ENCODE data around the gene ASB10. TPM values are rescaled to one million over a fixed set of nuclear protein-coding genes. Genes with fewer than 3 reads are reported as not detected.
A peak's percentile ranks its signal among the peaks of the same experiment; 100 is the strongest.

ASB10 gene
- total and polyA plus RNA-seq, 9 donors: 1.3 to 5.7 (median 3.1) TPM

DNA sequence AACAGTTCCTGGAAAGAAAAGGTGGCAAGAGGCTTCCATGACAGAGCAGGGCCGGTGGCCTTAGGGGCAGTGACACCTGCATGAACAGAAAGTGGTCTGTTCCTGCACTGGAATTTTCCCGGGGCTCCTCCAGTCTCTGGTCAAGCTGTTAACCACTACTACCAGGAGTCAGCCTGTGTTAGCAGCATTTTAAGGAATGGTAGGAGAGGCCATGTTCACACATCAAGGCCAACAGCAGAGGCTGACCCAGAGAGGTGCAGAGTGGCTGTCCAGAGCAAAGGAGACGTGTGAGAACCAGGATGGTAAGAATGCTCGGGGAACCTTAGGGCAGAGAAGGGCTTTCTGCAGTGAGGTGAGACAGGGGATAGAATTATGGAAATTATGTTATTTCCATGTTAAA, 14.7 kb upstream of the ASB10 start:
- Histone ChIP-seq H3K4me1 (ENCODE audit: control insufficient read depth, insufficient read depth, low read length) (peaks cover 13% of the 10 kb centered on the region), H3K4me3 (ENCODE audit: low read length) (no peak overlapping the region), H3K27me3 (ENCODE audit: control insufficient read depth, insufficient read depth, low read length) (peaks cover 38% of the 10 kb centered on the region), H3K36me3 (ENCODE audit: control insufficient read depth, insufficient read depth, low read length) (no peaks in the 10 kb centered on the region), H3K27ac (ENCODE audit: low read length) (no peak overlapping the region), H3K9me3 (replicated peaks; ENCODE audit: control insufficient read depth, low read depth, low read length) (no peaks in the 10 kb centered on the region)
- no peak for DNase-seq
- WGBS (ENCODE audit: insufficient coverage): 70% methylated on average over 4 of the region's 4 CpGs

DNA sequence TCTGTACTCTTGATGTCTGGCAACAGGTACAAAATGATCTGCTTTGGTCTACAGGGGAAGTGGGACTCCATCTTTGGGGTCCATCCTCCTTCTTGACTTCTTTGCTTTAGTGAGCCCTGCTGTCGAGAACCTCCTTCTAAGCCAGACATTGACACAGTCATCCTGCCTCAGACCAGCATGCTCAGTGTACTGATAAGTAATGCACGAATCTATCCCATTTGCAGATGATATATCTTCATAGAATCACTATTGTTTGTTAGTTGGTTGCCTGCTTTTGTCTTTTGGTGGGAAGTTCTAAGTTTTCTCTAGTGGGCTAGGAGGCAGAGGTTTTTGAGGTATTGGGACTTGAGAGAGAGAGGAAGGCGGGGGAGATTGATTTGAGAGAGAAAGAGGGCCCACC, 14.3 kb upstream of the ASB10 start:
- Histone ChIP-seq H3K27me3 (ENCODE audit: control insufficient read depth, insufficient read depth, low read length) (peaks cover 36% of the 10 kb centered on the region), H3K4me1 (ENCODE audit: control insufficient read depth, insufficient read depth, low read length) (peaks cover 13% of the 10 kb centered on the region), H3K36me3 (ENCODE audit: control insufficient read depth, insufficient read depth, low read length) (no peaks in the 10 kb centered on the region), H3K9me3 (replicated peaks; ENCODE audit: control insufficient read depth, low read depth, low read length) (no peaks in the 10 kb centered on the region), H3K27ac (ENCODE audit: low read length) (no peak overlapping the region), H3K4me3 (ENCODE audit: low read length) (no peak overlapping the region)
- WGBS (ENCODE audit: insufficient coverage): 100% methylated on average over 1 of the region's 3 CpGs
- no peak for DNase-seq

DNA sequence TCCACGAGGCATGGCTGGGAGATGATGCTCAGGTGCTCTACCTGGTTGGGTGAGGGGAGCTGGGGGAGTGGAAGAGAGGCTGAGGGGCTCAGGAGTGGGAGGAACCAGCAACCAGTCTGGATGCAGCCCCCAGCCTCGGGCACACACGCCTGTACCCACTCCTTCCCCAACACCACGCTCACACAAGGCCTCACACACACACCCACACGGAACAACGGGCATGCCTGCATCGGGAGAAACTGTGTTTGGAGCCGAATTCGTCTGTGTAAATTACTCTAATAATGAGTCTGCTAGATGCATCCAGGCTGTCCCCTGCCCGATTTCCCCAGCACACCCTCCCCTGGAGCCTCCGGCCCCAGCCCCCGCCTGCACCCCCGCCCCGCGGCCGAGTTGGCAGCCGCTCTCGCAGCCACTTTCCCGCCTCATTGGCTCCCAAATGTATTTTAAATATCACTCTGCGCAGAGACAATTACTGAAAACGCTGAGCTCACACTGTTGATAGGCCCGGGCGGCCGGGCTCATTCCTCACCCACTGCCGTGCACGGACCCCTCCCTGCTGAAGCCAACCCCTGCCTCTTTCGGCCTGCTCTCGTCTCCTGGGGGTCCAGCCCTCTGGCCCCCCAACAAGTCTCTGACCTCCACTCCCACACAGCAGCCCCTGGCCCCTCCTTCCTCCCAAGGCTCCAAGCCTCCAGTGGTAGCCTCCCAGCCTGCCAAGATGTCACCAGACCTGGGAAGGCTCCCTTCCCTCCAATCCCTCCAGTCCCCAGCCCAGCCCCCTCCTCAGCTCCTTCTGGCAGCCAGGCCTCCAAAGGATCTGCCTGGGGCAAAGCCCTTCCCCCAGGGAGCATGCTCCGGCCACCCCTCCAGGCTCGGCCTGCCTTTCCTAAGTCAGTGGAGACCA, 12.1 kb upstream of the ASB10 start:
- H3K4me3 ChIP-seq (ENCODE audit: low read length): no peak overlapping the region
- no peak overlapping the region for H3K27ac ChIP-seq (ENCODE audit: low read length)
- peaks cover 27% of the 10 kb centered on the region for H3K27me3 ChIP-seq (ENCODE audit: control insufficient read depth, insufficient read depth, low read length)
- 14% methylated on average over 19 of the region's 30 CpGs for WGBS (ENCODE audit: insufficient coverage)
- peaks cover 10% of the 10 kb centered on the region for H3K4me1 ChIP-seq (ENCODE audit: control insufficient read depth, insufficient read depth, low read length)
- DNase-seq: peak; percentile 60
- no peaks in the 10 kb centered on the region for H3K36me3 ChIP-seq (ENCODE audit: control insufficient read depth, insufficient read depth, low read length)
- H3K9me3 ChIP-seq (replicated peaks; ENCODE audit: control insufficient read depth, low read depth, low read length): no peaks in the 10 kb centered on the region

DNA sequence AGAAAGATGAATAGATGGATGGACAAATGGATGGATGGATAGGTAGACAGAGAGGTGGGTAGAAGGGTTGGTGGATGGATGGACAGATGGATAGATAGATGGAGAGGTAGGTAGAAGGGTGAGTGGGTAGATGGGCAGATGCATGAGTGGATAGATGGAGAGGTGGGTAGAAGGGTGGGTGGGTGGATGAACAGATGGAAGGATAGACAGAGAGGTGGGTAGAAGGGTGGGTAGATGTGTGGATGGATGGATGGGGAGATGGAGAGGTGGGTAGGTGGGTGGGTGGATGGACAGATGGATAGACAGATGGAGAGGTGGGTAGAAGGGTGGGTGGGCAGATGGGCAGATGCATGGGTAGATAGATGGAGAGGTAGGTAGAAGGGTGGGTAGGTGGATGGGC, 10.9 kb upstream of the ASB10 start:
- H3K27ac ChIP-seq (ENCODE audit: low read length): no peak overlapping the region
- H3K27me3 ChIP-seq (ENCODE audit: control insufficient read depth, insufficient read depth, low read length): peaks cover 14% of the 10 kb centered on the region
- no peaks in the 10 kb centered on the region for H3K9me3 ChIP-seq (replicated peaks; ENCODE audit: control insufficient read depth, low read depth, low read length)
- no peak overlapping the region for H3K4me3 ChIP-seq (ENCODE audit: low read length)
- H3K4me1 ChIP-seq (ENCODE audit: control insufficient read depth, insufficient read depth, low read length): peaks cover 10% of the 10 kb centered on the region
- H3K36me3 ChIP-seq (ENCODE audit: control insufficient read depth, insufficient read depth, low read length): no peaks in the 10 kb centered on the region
- DNase-seq: no peak

DNA sequence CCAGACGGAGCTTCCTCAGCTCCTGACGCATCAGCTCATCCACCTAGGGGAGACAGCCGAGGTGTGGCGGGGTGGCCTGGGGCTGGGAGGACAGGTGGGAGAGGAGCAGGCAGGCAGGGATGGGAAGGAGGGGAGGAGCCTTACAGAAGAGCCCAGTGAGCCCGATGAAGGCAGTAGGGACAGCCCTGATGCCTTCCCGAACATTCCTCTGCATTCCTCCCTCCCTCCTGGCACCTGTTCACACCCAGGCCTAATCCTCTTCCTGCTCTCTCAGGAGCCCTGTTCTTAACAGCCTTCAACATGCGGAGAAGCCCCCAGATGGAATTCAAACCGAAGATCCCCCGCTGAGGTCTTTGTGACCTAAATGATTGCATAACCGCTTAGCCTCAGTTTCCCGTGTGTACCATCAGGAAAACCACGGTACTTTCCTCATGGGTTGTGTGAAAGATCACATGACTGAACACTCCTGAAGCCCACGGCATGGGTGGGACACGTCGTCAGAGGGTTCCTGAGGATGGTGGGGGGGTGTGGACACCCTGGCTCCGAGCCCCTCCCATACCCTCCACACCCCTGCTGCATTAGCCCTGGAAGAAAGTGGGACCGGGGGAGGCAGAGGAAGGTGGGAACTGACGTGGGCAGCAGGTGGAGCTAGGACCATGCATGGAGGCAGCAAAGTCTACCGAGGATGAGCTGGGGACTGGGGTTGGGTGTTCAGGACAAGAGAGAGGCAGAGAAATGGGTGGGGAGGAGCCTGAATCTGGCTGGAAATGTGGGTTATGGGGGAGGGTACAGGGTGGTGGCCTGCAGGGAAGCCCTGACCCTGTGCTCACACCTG, 8.8 kb upstream of the ASB10 start:
- H3K9me3 ChIP-seq (replicated peaks; ENCODE audit: control insufficient read depth, low read depth, low read length): no peaks in the 10 kb centered on the region
- H3K4me1 ChIP-seq (ENCODE audit: control insufficient read depth, insufficient read depth, low read length): peaks cover 10% of the 10 kb centered on the region
- no peaks in the 10 kb centered on the region for H3K36me3 ChIP-seq (ENCODE audit: control insufficient read depth, insufficient read depth, low read length)
- no peak for DNase-seq
- H3K27ac ChIP-seq (ENCODE audit: low read length): no peak overlapping the region
- H3K27me3 ChIP-seq (ENCODE audit: control insufficient read depth, insufficient read depth, low read length): peaks cover 10% of the 10 kb centered on the region
- 37% methylated on average over 6 of the region's 19 CpGs for WGBS (ENCODE audit: insufficient coverage)
- H3K4me3 ChIP-seq (ENCODE audit: low read length): no peak overlapping the region

DNA sequence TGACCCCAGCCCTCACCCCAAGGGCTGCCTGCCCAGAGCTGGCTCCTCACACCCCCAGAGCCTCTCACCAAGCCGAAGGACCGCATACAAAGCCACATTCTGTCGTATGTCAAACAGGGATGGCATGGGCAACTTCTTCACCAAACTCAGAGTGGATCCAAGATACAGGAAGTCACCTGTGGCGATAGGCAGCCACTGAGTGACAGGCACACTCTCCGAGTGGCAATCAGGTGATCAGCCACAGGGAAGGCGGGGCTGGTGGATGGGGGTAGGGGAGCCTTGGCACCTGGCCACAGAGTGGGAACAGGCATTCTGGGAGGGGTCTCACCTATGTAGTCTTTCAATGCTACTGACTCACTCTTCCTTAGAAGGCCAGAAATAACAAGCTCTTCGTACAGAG, 7.1 kb upstream of the ASB10 start:
- no peaks in the 10 kb centered on the region for H3K36me3 ChIP-seq (ENCODE audit: control insufficient read depth, insufficient read depth, low read length)
- no peak for DNase-seq
- H3K9me3 ChIP-seq (replicated peaks; ENCODE audit: control insufficient read depth, low read depth, low read length): no peaks in the 10 kb centered on the region
- 70% methylated on average over 4 of the region's 7 CpGs for WGBS (ENCODE audit: insufficient coverage)
- no peaks in the 10 kb centered on the region for H3K4me1 ChIP-seq (ENCODE audit: control insufficient read depth, insufficient read depth, low read length)
- no peak overlapping the region for H3K27ac ChIP-seq (ENCODE audit: low read length)
- no peak overlapping the region for H3K4me3 ChIP-seq (ENCODE audit: low read length)
- peaks cover 10% of the 10 kb centered on the region for H3K27me3 ChIP-seq (ENCODE audit: control insufficient read depth, insufficient read depth, low read length)

DNA sequence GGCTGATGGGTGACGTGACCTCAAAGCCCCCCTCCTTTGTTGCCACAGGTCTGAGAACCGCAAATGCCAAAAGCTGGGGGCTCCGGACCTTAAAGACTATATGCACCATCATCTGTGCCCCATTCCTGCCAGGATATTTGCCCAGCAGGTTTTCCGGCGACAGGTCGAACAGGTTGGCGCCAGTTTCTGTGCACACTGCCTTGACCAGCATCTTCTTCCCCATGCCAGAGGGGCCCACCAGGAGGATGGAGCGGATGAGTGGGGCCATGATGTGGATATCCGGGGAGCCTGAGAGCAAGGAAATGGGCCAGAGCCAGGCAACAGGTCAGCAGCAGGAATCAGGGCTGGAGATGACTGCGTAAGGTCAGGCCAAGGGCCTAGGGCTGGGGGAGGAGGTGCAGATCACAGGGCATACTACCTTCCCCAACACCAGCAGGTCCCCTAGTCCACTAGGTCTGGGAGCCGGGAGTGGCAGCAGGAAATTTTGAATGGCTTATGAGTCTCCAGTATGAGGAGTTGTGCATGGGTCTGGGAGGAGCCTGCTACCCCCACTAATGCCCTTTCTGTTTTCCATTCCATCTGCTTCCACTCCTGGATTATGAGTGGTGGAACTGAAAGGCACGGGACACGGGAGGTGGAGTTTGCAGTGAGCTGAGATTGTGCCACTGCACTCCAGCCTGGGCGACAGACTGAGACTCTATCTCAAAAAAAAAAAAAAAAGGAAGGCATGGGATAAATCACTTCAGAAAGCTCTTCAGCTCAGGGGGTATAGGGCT, 6.3 kb upstream of the ASB10 start:
- no peaks in the 10 kb centered on the region for H3K4me1 ChIP-seq (ENCODE audit: control insufficient read depth, insufficient read depth, low read length)
- H3K27me3 ChIP-seq (ENCODE audit: control insufficient read depth, insufficient read depth, low read length): peaks cover 12% of the 10 kb centered on the region
- 75% methylated on average over 4 of the region's 14 CpGs for WGBS (ENCODE audit: insufficient coverage)
- H3K9me3 ChIP-seq (replicated peaks; ENCODE audit: control insufficient read depth, low read depth, low read length): no peaks in the 10 kb centered on the region
- no peak overlapping the region for H3K27ac ChIP-seq (ENCODE audit: low read length)
- no peak for DNase-seq
- no peaks in the 10 kb centered on the region for H3K36me3 ChIP-seq (ENCODE audit: control insufficient read depth, insufficient read depth, low read length)
- H3K4me3 ChIP-seq (ENCODE audit: low read length): no peak overlapping the region

DNA sequence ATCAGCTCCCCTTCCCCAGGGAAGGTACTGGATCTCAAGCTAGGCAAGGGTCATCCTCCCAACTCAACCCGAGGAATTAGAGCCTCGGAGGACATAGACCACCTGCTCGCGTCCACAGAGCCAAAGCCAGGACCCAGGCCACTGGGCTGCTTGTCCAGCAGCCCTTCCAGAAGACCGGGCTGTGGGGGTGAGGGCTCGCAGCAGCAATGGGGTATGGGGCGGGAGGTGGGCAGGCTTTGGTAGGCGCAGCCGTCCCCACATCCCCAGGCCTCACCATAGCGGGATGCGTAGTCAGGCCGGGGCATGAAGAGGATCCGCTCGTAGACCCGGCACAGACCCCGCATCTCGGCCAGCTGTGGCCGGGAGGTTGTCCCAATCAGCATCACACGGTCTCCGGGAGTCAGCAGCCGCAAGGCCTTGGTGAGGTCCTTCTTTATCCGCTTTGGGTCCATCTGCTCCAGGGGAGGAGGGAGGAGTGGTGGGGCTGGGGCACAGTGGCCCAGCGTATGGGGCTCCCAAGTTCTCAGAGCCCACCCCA, 5.0 kb upstream of the ASB10 start:
- no peak overlapping the region for H3K27ac ChIP-seq (ENCODE audit: low read length)
- H3K4me1 ChIP-seq (ENCODE audit: control insufficient read depth, insufficient read depth, low read length): peaks cover 11% of the 10 kb centered on the region
- no peaks in the 10 kb centered on the region for H3K9me3 ChIP-seq (replicated peaks; ENCODE audit: control insufficient read depth, low read depth, low read length)
- WGBS (ENCODE audit: insufficient coverage): 94% methylated on average over 17 of the region's 23 CpGs
- no peaks in the 10 kb centered on the region for H3K36me3 ChIP-seq (ENCODE audit: control insufficient read depth, insufficient read depth, low read length)
- no peak overlapping the region for H3K4me3 ChIP-seq (ENCODE audit: low read length)
- DNase-seq: no peak
- peaks cover 11% of the 10 kb centered on the region for H3K27me3 ChIP-seq (ENCODE audit: control insufficient read depth, insufficient read depth, low read length)

DNA sequence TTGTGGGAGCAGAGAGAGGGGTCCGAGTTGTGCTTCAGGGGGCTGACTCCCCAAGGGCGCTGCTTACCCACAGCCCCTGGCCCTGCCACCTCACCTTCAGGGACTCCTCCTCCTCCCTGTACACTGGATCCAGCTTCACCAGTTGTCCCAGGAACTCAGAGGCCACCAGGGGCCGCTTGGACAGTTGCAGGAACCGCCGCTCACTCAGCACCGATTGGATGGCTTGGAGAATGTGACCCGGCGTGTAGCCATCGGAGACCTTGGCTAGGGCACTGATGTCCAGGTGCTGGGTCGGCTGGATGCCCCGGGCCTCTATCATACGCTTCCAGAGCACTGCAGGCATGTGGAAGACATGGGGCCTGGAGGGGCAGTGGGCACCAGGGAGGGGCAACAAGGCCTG, 4.5 kb upstream of the ASB10 start:
- no peak overlapping the region for H3K4me3 ChIP-seq (ENCODE audit: low read length)
- WGBS (ENCODE audit: insufficient coverage): 78% methylated on average over 6 of the region's 12 CpGs
- no peaks in the 10 kb centered on the region for H3K9me3 ChIP-seq (replicated peaks; ENCODE audit: control insufficient read depth, low read depth, low read length)
- peaks cover 16% of the 10 kb centered on the region for H3K4me1 ChIP-seq (ENCODE audit: control insufficient read depth, insufficient read depth, low read length)
- no peak for DNase-seq
- peaks cover 11% of the 10 kb centered on the region for H3K27me3 ChIP-seq (ENCODE audit: control insufficient read depth, insufficient read depth, low read length)
- no peaks in the 10 kb centered on the region for H3K36me3 ChIP-seq (ENCODE audit: control insufficient read depth, insufficient read depth, low read length)
- no peak overlapping the region for H3K27ac ChIP-seq (ENCODE audit: low read length)
